Measurements from ENCODE around the gene TSPOAP1. TPM values are rescaled to one million over a fixed set of nuclear protein-coding genes. Genes with fewer than 3 reads are reported as not detected.

TSPOAP1 gene
- total RNA-seq, 4 donors from 2014 or later = 2.9 to 16.0 (median 3.3) TPM

DNA sequence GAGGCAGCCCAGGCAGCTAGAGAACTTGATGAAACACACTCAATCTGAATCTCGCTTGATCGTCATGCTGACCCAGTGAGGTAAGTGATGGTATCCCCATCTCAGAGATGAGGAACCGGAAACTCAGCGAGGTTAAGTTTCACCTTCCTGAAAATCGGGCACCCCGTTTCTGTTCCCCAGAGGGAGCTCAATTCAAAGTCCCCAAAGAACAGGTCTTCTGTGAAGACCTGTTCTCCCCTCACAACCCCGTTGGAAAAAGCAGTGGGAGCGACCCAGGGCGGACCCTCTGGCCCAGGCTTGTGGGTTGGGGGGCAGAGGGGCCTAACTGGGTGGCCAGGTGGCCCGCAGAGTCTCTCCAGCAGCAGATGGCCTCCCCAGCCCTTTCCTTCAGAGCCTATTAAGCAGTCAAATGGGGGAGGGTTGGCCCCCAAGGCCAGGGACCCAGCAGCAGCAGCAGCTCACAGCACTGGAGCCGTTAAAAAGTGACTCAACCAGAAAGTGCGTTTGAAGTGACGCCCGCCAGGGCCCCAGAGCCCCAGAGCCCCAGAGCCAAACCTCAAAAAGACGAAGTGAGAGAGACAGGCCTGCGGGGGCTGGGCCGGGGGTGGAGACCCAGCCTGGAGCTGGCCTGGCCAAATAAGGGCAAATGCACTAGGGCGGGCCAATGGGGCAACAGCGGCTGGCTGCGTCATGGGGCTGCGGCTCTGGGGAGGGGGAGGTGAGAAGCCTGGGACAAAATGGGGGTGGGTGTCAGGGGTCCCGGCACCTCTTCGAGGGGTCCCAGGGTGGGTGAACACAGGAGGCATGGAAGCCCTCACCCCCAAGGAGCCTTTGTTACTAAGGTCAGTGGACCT, 9.2 kb upstream of the TSPOAP1 start:
- Histone ChIP-seq H3K4me1 (peaks cover 27 to 58% (median 28%) of the 10 kb centered on the region in 3 donors), H3K4me3 (peak overlapping the region in 3 of 4 donors; percentile 24 to 54 (median 32)), H3K9me3 (no peaks in the 10 kb centered on the region), H3K27ac (peak overlapping the region; percentile 82 to 93 (median 87)), H3K27me3 (peaks cover 0 to 4% (median 0%) of the 10 kb centered on the region in 4 donors), H3K36me3 (peaks cover 0 to 6% (median 0%) of the 10 kb centered on the region in 3 donors)
- TF ChIP-seq, protein P1, sequence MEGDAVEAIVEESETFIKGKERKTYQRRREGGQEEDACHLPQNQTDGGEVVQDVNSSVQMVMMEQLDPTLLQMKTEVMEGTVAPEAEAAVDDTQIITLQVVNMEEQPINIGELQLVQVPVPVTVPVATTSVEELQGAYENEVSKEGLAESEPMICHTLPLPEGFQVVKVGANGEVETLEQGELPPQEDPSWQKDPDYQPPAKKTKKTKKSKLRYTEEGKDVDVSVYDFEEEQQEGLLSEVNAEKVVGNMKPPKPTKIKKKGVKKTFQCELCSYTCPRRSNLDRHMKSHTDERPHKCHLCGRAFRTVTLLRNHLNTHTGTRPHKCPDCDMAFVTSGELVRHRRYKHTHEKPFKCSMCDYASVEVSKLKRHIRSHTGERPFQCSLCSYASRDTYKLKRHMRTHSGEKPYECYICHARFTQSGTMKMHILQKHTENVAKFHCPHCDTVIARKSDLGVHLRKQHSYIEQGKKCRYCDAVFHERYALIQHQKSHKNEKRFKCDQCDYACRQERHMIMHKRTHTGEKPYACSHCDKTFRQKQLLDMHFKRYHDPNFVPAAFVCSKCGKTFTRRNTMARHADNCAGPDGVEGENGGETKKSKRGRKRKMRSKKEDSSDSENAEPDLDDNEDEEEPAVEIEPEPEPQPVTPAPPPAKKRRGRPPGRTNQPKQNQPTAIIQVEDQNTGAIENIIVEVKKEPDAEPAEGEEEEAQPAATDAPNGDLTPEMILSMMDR (IDR thresholded peaks at IDR 0.05) = no peak
- peak in 2 of 4 donors; percentile 62 to 73 for TF ChIP-seq POLR2A (IDR thresholded peaks at IDR 0.05)
- peak; percentile 81 for DNase-seq
- WGBS, 2 donors = 18 to 21% methylated on average over 6 to 14 of the region's 23 CpGs
- intact Hi-C loops (cut with DNase I) = no loop called here

DNA sequence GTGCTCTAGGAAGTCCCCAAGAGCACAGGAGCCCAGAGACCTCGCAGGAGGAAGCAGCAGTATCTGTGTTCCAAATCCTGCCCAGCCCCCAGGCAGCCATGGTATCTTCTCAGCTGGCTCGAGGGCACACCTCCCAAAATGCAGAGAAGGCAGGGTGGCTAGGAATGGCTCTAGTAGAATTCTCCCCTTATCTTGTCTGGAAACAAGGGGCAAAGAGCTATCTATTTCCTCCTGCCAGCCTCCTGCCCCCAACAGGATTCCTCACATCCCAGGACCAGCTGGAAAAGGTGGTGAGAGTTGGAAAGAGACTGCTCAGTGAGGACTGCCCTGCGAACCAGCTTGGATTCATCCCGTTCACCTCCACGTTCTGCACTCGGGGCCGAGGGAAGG, 8.6 kb upstream of the TSPOAP1 start:
- Histone ChIP-seq H3K9me3 (no peaks in the 10 kb centered on the region), H3K4me3 (peak overlapping the region in 3 of 4 donors; percentile 24 to 54 (median 32)), H3K27me3 (peaks cover 0 to 4% (median 0%) of the 10 kb centered on the region in 4 donors), H3K36me3 (peaks cover 0 to under 1% (median 0%) of the 10 kb centered on the region in 3 donors), H3K27ac (peak overlapping the region; percentile 82 to 93 (median 87)), H3K4me1 (peaks cover 27 to 58% (median 28%) of the 10 kb centered on the region in 3 donors)
- 8 to 29% methylated on average over 2 to 6 of the region's 7 CpGs for WGBS, 2 donors
- DNase-seq = no peak
- no peak for TF ChIP-seq POLR2A (IDR thresholded peaks at IDR 0.05)
- TF ChIP-seq, protein P1 (IDR thresholded peaks at IDR 0.05) = no peak
- intact Hi-C loops (cut with DNase I) = no loop called here

DNA sequence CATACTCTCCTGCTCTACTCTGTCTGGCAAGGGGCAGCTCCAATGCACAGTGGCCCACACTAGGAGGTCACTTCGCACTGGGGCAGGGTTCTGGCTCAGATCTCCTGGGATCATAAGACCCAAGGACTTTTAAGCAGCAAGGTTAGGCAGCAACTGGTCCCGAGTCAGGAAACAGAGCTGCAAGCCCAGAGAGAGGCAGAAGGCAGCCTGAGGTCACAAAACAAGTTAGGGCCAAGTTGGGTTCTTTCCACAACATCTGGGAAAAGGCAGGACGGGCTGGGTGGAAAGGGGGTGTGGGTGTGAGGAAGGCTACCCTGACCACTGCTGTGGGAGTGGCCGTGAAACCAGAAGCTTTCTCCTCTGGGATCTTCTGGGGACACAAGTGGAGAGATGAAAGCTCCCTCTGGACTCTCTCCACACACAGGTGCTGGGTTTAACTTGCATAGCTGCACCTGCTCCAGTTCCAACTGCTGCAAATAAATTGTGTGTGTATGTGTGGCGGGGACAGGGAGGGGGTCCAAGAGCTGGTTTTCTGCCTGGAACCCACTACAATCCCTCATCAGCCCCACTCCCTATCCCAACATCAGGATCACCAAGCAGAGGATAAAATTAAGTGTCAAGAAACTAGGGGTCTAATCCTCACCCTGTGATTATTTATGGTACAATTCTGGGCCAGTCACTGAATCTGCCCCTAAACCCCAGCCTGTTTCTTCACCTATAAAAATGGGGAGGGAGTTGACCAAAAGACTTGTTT, 8.0 kb upstream of the TSPOAP1 start:
- intact Hi-C loops (cut with DNase I) = no loop called here
- WGBS, 2 donors = 6 to 16% methylated on average over 2 to 4 of the region's 5 CpGs

DNA sequence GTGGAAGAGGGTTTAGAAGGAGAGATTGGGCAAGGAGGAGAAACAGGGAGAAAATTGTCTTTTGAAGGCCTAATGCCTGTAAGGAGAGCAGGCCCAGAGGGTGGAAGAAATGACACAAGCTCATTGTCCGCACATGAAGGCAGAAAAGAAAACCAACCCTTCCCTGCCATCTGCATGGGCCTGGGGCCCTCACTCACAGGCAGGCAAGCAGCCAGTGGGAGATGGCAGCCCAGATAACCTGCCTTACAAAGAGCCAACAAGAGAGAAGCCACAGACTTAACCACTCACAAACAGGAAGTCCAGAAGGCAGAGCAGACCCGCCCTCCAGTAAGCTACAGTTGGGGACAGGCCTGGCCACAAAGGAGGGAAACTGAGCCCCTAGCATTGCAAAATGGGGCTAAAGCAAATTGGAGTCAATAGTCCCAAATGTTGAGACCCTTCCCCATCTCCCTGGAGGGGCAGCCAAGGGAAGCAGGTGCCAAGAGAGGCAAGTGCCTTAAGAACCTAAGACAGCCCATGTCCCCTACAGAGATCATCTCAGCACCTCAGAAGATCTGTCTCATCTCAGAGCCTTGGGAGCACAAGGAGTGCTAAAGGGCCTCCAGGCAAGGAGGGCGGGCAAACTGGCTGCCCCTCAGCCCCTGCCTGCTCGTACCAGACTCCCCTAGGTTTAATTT, 7.3 kb upstream of the TSPOAP1 start:
- no peak for DNase-seq
- no peak overlapping the region for H3K4me3 ChIP-seq
- no peaks in the 10 kb centered on the region for H3K36me3 ChIP-seq
- H3K9me3 ChIP-seq = no peaks in the 10 kb centered on the region
- H3K27ac ChIP-seq = peak overlapping the region; percentile 65 to 93 (median 87)
- intact Hi-C loops (cut with DNase I) = no loop called here
- 49 to 59% methylated on average over 4 of the region's 4 CpGs for WGBS, 2 donors
- peaks cover 27 to 58% (median 28%) of the 10 kb centered on the region in 3 donors for H3K4me1 ChIP-seq
- H3K27me3 ChIP-seq = peaks cover 0 to 4% (median 0%) of the 10 kb centered on the region in 4 donors
- TF ChIP-seq, protein P1 (IDR thresholded peaks at IDR 0.05) = no peak
- peak in 1 of 4 donors; percentile 60 for TF ChIP-seq POLR2A (IDR thresholded peaks at IDR 0.05)

More for the DNA sequence above, 8.0 kb upstream of the TSPOAP1 start:
- TF ChIP-seq POLR2A (IDR thresholded peaks at IDR 0.05) = no peak
- TF ChIP-seq, protein P1 (IDR thresholded peaks at IDR 0.05) = no peak
- H3K4me1 ChIP-seq = peaks cover 27 to 58% (median 28%) of the 10 kb centered on the region in 3 donors
- peak overlapping the region; percentile 82 to 93 (median 87) for H3K27ac ChIP-seq
- H3K27me3 ChIP-seq = peaks cover 0 to 4% (median 0%) of the 10 kb centered on the region in 4 donors
- no peaks in the 10 kb centered on the region for H3K36me3 ChIP-seq
- no peaks in the 10 kb centered on the region for H3K9me3 ChIP-seq
- DNase-seq = no peak
- peak overlapping the region in 1 of 4 donors; percentile 54 for H3K4me3 ChIP-seq
